Measurements from ENCODE around the gene CACNA1A. TPM values are rescaled to one million over a fixed set of nuclear protein-coding genes. Genes with fewer than 3 reads are reported as not detected.

CACNA1A gene
- total and polyA plus RNA-seq, 2 experiments from 2014 or later: 2.0 TPM

- TF ChIP-seq EZH2phosphoT487 (IDR thresholded peaks at IDR 0.05; ENCODE audit: low read depth, severe bottlenecking, unreplicated experiment): no peak
- no peak for TF ChIP-seq EZH2 (IDR thresholded peaks at IDR 0.05; ENCODE audit: borderline replicate concordance)
- no peak for TF ChIP-seq CTCF (IDR thresholded peaks at IDR 0.05; ENCODE audit: poor library complexity)
- DNase-seq (ENCODE audit: low spot score): no peak
- Histone ChIP-seq H3K4me3 (no peak overlapping the region), H3K36me3 (replicated peaks; ENCODE audit: insufficient read depth, low read depth) (no peaks in the 10 kb centered on the region), H3K27ac (no peak overlapping the region), H3K79me2 (no peaks in the 10 kb centered on the region), H2AFZ (no peak overlapping the region), H3K27me3 (no peaks in the 10 kb centered on the region), H4K20me1 (ENCODE audit: insufficient read depth, poor library complexity, severe bottlenecking) (no peaks in the 10 kb centered on the region), H3K4me2 (no peak overlapping the region), H3K4me1 (ENCODE audit: insufficient read depth) (no peaks in the 10 kb centered on the region), H3K9me2 (replicated peaks; ENCODE audit: insufficient read depth) (no peaks in the 10 kb centered on the region), H3K9me3 (ENCODE audit: low read depth) (no peaks in the 10 kb centered on the region)
- WGBS (ENCODE audit: low lambda C conversion rate, missing lambda C conversion rate): 67% methylated on average over 4 of the region's 4 CpGs
These were observed 190.8 kb downstream of the CACNA1A start for GRCh38 chr19:13315495-13315894.

- DNase-seq (ENCODE audit: low spot score): no peak
- WGBS (ENCODE audit: low lambda C conversion rate, missing lambda C conversion rate): 81% methylated on average over 3 of the region's 3 CpGs
- Histone ChIP-seq H3K79me2 (no peaks in the 10 kb centered on the region), H3K9me2 (replicated peaks; ENCODE audit: insufficient read depth) (no peaks in the 10 kb centered on the region), H3K36me3 (replicated peaks; ENCODE audit: insufficient read depth, low read depth) (no peaks in the 10 kb centered on the region), H3K27me3 (no peaks in the 10 kb centered on the region), H2AFZ (no peak overlapping the region), H3K9me3 (ENCODE audit: low read depth) (no peaks in the 10 kb centered on the region), H3K27ac (no peak overlapping the region), H3K4me2 (no peak overlapping the region), H4K20me1 (ENCODE audit: insufficient read depth, poor library complexity, severe bottlenecking) (no peaks in the 10 kb centered on the region), H3K4me3 (no peak overlapping the region), H3K4me1 (ENCODE audit: insufficient read depth) (no peaks in the 10 kb centered on the region)
- TF ChIP-seq EZH2 (IDR thresholded peaks at IDR 0.05; ENCODE audit: borderline replicate concordance) (no peak), CTCF (IDR thresholded peaks at IDR 0.05; ENCODE audit: poor library complexity) (no peak), EZH2phosphoT487 (IDR thresholded peaks at IDR 0.05; ENCODE audit: low read depth, severe bottlenecking, unreplicated experiment) (no peak)
These were observed 191.5 kb downstream of the CACNA1A start for GRCh38 chr19:13314761-13315160.

GRCh38 chr19:13313875-13314274 lies 192.4 kb downstream of the CACNA1A start:
- WGBS (ENCODE audit: low lambda C conversion rate, missing lambda C conversion rate): 70% methylated on average over 2 of the region's 2 CpGs
- Histone ChIP-seq H3K4me3 (no peak overlapping the region), H2AFZ (no peak overlapping the region), H3K9me3 (ENCODE audit: low read depth) (no peaks in the 10 kb centered on the region), H4K20me1 (ENCODE audit: insufficient read depth, poor library complexity, severe bottlenecking) (no peaks in the 10 kb centered on the region), H3K27ac (no peak overlapping the region), H3K27me3 (no peaks in the 10 kb centered on the region), H3K36me3 (replicated peaks; ENCODE audit: insufficient read depth, low read depth) (no peaks in the 10 kb centered on the region), H3K79me2 (no peaks in the 10 kb centered on the region), H3K4me2 (no peak overlapping the region), H3K9me2 (replicated peaks; ENCODE audit: insufficient read depth) (no peaks in the 10 kb centered on the region), H3K4me1 (ENCODE audit: insufficient read depth) (no peaks in the 10 kb centered on the region)
- no peak for TF ChIP-seq EZH2phosphoT487 (IDR thresholded peaks at IDR 0.05; ENCODE audit: low read depth, severe bottlenecking, unreplicated experiment)
- TF ChIP-seq CTCF (IDR thresholded peaks at IDR 0.05; ENCODE audit: poor library complexity): no peak
- TF ChIP-seq EZH2 (IDR thresholded peaks at IDR 0.05; ENCODE audit: borderline replicate concordance): no peak
- DNase-seq (ENCODE audit: low spot score): no peak

GRCh38 chr19:13309864-13310263 lies 196.4 kb downstream of the CACNA1A start:
- Histone ChIP-seq H3K9me2 (replicated peaks; ENCODE audit: insufficient read depth) (no peaks in the 10 kb centered on the region), H3K4me3 (no peak overlapping the region), H3K27me3 (no peaks in the 10 kb centered on the region), H3K36me3 (replicated peaks; ENCODE audit: insufficient read depth, low read depth) (no peaks in the 10 kb centered on the region), H2AFZ (no peak overlapping the region), H4K20me1 (ENCODE audit: insufficient read depth, poor library complexity, severe bottlenecking) (no peaks in the 10 kb centered on the region), H3K27ac (no peak overlapping the region), H3K4me1 (ENCODE audit: insufficient read depth) (no peaks in the 10 kb centered on the region), H3K79me2 (no peaks in the 10 kb centered on the region), H3K4me2 (no peak overlapping the region), H3K9me3 (ENCODE audit: low read depth) (no peaks in the 10 kb centered on the region)
- no peak for DNase-seq (ENCODE audit: low spot score)
- no peak for TF ChIP-seq CTCF (IDR thresholded peaks at IDR 0.05; ENCODE audit: poor library complexity)
- WGBS (ENCODE audit: low lambda C conversion rate, missing lambda C conversion rate): 81% methylated on average over 8 of the region's 8 CpGs
